ENCODE measurements around the gene ALAS1.

ALAS1 gene

GRCh38 chr3:52227117-52227516 is 29.2 kb downstream of the ALAS1 start:
- no peaks in the 10 kb centered on the region for H3K27me3 ChIP-seq (ENCODE audit: control insufficient read depth in 1 of 2, insufficient read depth in 2 of 2, low read length in 2 of 2)
- H3K9ac ChIP-seq (ENCODE audit: low read depth in 1 of 2, low read length in 2 of 2), result no peak overlapping the region
- H3K27ac ChIP-seq (ENCODE audit: low read depth, low read length), result no peak overlapping the region
- H3K4me1 ChIP-seq (ENCODE audit: control insufficient read depth in 1 of 2, insufficient read depth in 2 of 2, low read length in 2 of 2), result peaks cover 6 to 13% of the 10 kb centered on the region in 2 donors
- H3K36me3 ChIP-seq (ENCODE audit: control insufficient read depth in 1 of 2, insufficient read depth in 2 of 2, low read length in 2 of 2), result peaks cover 24 to 33% of the 10 kb centered on the region in 2 donors
- no peak overlapping the region for H3K4me3 ChIP-seq (ENCODE audit: low read depth in 1 of 2, low read length in 2 of 2)
- no peaks in the 10 kb centered on the region for H3K9me3 ChIP-seq (ENCODE audit: control insufficient read depth in 1 of 2, low read length in 2 of 2)

GRCh38 chr3:52227766-52228165 is 29.8 kb downstream of the ALAS1 start:
- no peak overlapping the region for H3K9ac ChIP-seq (ENCODE audit: low read depth in 1 of 2, low read length in 2 of 2)
- H3K27me3 ChIP-seq (ENCODE audit: control insufficient read depth in 1 of 2, insufficient read depth in 2 of 2, low read length in 2 of 2), result no peaks in the 10 kb centered on the region
- H3K9me3 ChIP-seq (ENCODE audit: control insufficient read depth in 1 of 2, low read length in 2 of 2), result no peaks in the 10 kb centered on the region
- no peak overlapping the region for H3K27ac ChIP-seq (ENCODE audit: low read depth, low read length)
- H3K4me3 ChIP-seq (ENCODE audit: low read depth in 1 of 2, low read length in 2 of 2), result no peak overlapping the region
- H3K36me3 ChIP-seq (ENCODE audit: control insufficient read depth in 1 of 2, insufficient read depth in 2 of 2, low read length in 2 of 2), result peaks cover 24 to 38% of the 10 kb centered on the region in 2 donors
- H3K4me1 ChIP-seq (ENCODE audit: control insufficient read depth in 1 of 2, insufficient read depth in 2 of 2, low read length in 2 of 2), result peaks cover 6 to 8% of the 10 kb centered on the region in 2 donors

GRCh38 chr3:52228266-52228665 is 30.3 kb downstream of the ALAS1 start:
- H3K36me3 ChIP-seq (ENCODE audit: control insufficient read depth in 1 of 2, insufficient read depth in 2 of 2, low read length in 2 of 2), result peaks cover 24 to 41% of the 10 kb centered on the region in 2 donors
- no peaks in the 10 kb centered on the region for H3K9me3 ChIP-seq (ENCODE audit: control insufficient read depth in 1 of 2, low read length in 2 of 2)
- H3K9ac ChIP-seq (ENCODE audit: low read depth in 1 of 2, low read length in 2 of 2), result no peak overlapping the region
- no peak overlapping the region for H3K4me3 ChIP-seq (ENCODE audit: low read depth in 1 of 2, low read length in 2 of 2)
- H3K4me1 ChIP-seq (ENCODE audit: control insufficient read depth in 1 of 2, insufficient read depth in 2 of 2, low read length in 2 of 2), result peaks cover 6 to 8% of the 10 kb centered on the region in 2 donors
- H3K27me3 ChIP-seq (ENCODE audit: control insufficient read depth in 1 of 2, insufficient read depth in 2 of 2, low read length in 2 of 2), result no peaks in the 10 kb centered on the region
- H3K27ac ChIP-seq (ENCODE audit: low read depth, low read length), result no peak overlapping the region

- Histone ChIP-seq H3K36me3 (ENCODE audit: control insufficient read depth in 1 of 2, insufficient read depth in 2 of 2, low read length in 2 of 2) (peaks cover 24 to 41% of the 10 kb centered on the region in 2 donors), H3K9ac (ENCODE audit: low read depth in 1 of 2, low read length in 2 of 2) (no peak overlapping the region), H3K27me3 (ENCODE audit: control insufficient read depth in 1 of 2, insufficient read depth in 2 of 2, low read length in 2 of 2) (no peaks in the 10 kb centered on the region), H3K4me3 (ENCODE audit: low read depth in 1 of 2, low read length in 2 of 2) (no peak overlapping the region), H3K27ac (ENCODE audit: low read depth, low read length) (no peak overlapping the region), H3K9me3 (ENCODE audit: control insufficient read depth in 1 of 2, low read length in 2 of 2) (no peaks in the 10 kb centered on the region), H3K4me1 (ENCODE audit: control insufficient read depth in 1 of 2, insufficient read depth in 2 of 2, low read length in 2 of 2) (peaks cover 6 to 8% of the 10 kb centered on the region in 2 donors)
Measured at GRCh38 chr3:52228751-52229291, 30.9 kb downstream of the ALAS1 start.

GRCh38 chr3:52229656-52230055 is 31.7 kb downstream of the ALAS1 start:
- Histone ChIP-seq H3K9ac (ENCODE audit: low read depth in 1 of 2, low read length in 2 of 2) (no peak overlapping the region), H3K36me3 (ENCODE audit: control insufficient read depth in 1 of 2, insufficient read depth in 2 of 2, low read length in 2 of 2) (peaks cover 24 to 48% of the 10 kb centered on the region in 2 donors), H3K27ac (ENCODE audit: low read depth, low read length) (no peak overlapping the region), H3K4me1 (ENCODE audit: control insufficient read depth in 1 of 2, insufficient read depth in 2 of 2, low read length in 2 of 2) (peaks cover 6 to 8% of the 10 kb centered on the region in 2 donors), H3K9me3 (ENCODE audit: control insufficient read depth in 1 of 2, low read length in 2 of 2) (no peaks in the 10 kb centered on the region), H3K4me3 (ENCODE audit: low read depth in 1 of 2, low read length in 2 of 2) (no peak overlapping the region), H3K27me3 (ENCODE audit: control insufficient read depth in 1 of 2, insufficient read depth in 2 of 2, low read length in 2 of 2) (no peaks in the 10 kb centered on the region)

- H3K27ac ChIP-seq (ENCODE audit: low read depth, low read length), result no peak overlapping the region
- no peaks in the 10 kb centered on the region for H3K27me3 ChIP-seq (ENCODE audit: control insufficient read depth in 1 of 2, insufficient read depth in 2 of 2, low read length in 2 of 2)
- no peak overlapping the region for H3K9ac ChIP-seq (ENCODE audit: low read depth in 1 of 2, low read length in 2 of 2)
- H3K4me1 ChIP-seq (ENCODE audit: control insufficient read depth in 1 of 2, insufficient read depth in 2 of 2, low read length in 2 of 2), result peaks cover 6 to 8% of the 10 kb centered on the region in 2 donors
- H3K4me3 ChIP-seq (ENCODE audit: low read depth in 1 of 2, low read length in 2 of 2), result no peak overlapping the region
- H3K36me3 ChIP-seq (ENCODE audit: control insufficient read depth in 1 of 2, insufficient read depth in 2 of 2, low read length in 2 of 2), result peaks cover 26 to 55% of the 10 kb centered on the region in 2 donors
- no peaks in the 10 kb centered on the region for H3K9me3 ChIP-seq (ENCODE audit: control insufficient read depth in 1 of 2, low read length in 2 of 2)
Measured at GRCh38 chr3:52230461-52230860, 32.5 kb downstream of the ALAS1 start.

- Histone ChIP-seq H3K36me3 (ENCODE audit: control insufficient read depth in 1 of 2, insufficient read depth in 2 of 2, low read length in 2 of 2) (peaks cover 28 to 57% of the 10 kb centered on the region in 2 donors), H3K27me3 (ENCODE audit: control insufficient read depth in 1 of 2, insufficient read depth in 2 of 2, low read length in 2 of 2) (no peaks in the 10 kb centered on the region), H3K4me1 (ENCODE audit: control insufficient read depth in 1 of 2, insufficient read depth in 2 of 2, low read length in 2 of 2) (peaks cover 5% of the 10 kb centered on the region in 2 donors), H3K9ac (ENCODE audit: low read depth in 1 of 2, low read length in 2 of 2) (no peak overlapping the region), H3K27ac (ENCODE audit: low read depth, low read length) (no peak overlapping the region), H3K9me3 (ENCODE audit: control insufficient read depth in 1 of 2, low read length in 2 of 2) (no peaks in the 10 kb centered on the region), H3K4me3 (ENCODE audit: low read depth in 1 of 2, low read length in 2 of 2) (no peak overlapping the region)
Measured at GRCh38 chr3:52230889-52231499, 33.0 kb downstream of the ALAS1 start.

GRCh38 chr3:52231502-52232278 is 33.7 kb downstream of the ALAS1 start:
- no peaks in the 10 kb centered on the region for H3K9me3 ChIP-seq (ENCODE audit: control insufficient read depth in 1 of 2, low read length in 2 of 2)
- H3K27me3 ChIP-seq (ENCODE audit: control insufficient read depth in 1 of 2, insufficient read depth in 2 of 2, low read length in 2 of 2), result no peaks in the 10 kb centered on the region
- H3K4me1 ChIP-seq (ENCODE audit: control insufficient read depth in 1 of 2, insufficient read depth in 2 of 2, low read length in 2 of 2), result peaks cover 3 to 10% of the 10 kb centered on the region in 2 donors
- H3K36me3 ChIP-seq (ENCODE audit: control insufficient read depth in 1 of 2, insufficient read depth in 2 of 2, low read length in 2 of 2), result peaks cover 28 to 57% of the 10 kb centered on the region in 2 donors
- no peak overlapping the region for H3K27ac ChIP-seq (ENCODE audit: low read depth, low read length)
- H3K4me3 ChIP-seq (ENCODE audit: low read depth in 1 of 2, low read length in 2 of 2), result no peak overlapping the region
- no peak overlapping the region for H3K9ac ChIP-seq (ENCODE audit: low read depth in 1 of 2, low read length in 2 of 2)

GRCh38 chr3:52232279-52233107 is 34.5 kb downstream of the ALAS1 start:
- Histone ChIP-seq H3K9me3 (ENCODE audit: control insufficient read depth in 1 of 2, low read length in 2 of 2) (no peaks in the 10 kb centered on the region), H3K4me1 (ENCODE audit: control insufficient read depth in 1 of 2, insufficient read depth in 2 of 2, low read length in 2 of 2) (peaks cover 10 to 16% of the 10 kb centered on the region in 2 donors), H3K36me3 (ENCODE audit: control insufficient read depth in 1 of 2, insufficient read depth in 2 of 2, low read length in 2 of 2) (peaks cover 28 to 57% of the 10 kb centered on the region in 2 donors), H3K27me3 (ENCODE audit: control insufficient read depth in 1 of 2, insufficient read depth in 2 of 2, low read length in 2 of 2) (no peaks in the 10 kb centered on the region), H3K9ac (ENCODE audit: low read depth in 1 of 2, low read length in 2 of 2) (no peak overlapping the region), H3K4me3 (ENCODE audit: low read depth in 1 of 2, low read length in 2 of 2) (no peak overlapping the region), H3K27ac (ENCODE audit: low read depth, low read length) (no peak overlapping the region)

Measured in duodenal mucosa (tissue), 2 donors.